ENCODE results near the gene FAM234B. TPM values are rescaled to one million over a fixed set of nuclear protein-coding genes. Genes with fewer than 3 reads are reported as not detected.

FAM234B gene
- total RNA-seq, 1 donor from 2014 or later: 18.7 TPM

DNA sequence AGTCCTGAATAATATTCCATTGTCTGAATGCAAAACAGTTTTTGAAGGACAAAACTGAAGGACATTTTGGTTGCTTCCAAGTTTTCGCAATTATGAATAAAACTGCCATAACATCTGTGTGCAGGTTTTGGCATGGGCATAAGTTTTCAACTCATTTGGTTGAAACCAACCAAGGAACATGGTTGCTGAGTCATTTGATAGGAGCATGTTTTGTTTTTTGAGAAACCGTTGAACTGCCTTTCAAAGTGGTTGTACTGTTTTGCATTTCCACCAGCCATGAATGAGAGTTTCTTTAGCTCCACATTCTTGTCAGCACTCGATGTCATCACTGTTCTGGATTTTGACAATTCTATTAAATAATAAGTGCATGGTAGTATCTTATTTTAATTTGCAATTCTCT, 82.3 kb downstream of the FAM234B start:
- Mint-ChIP-seq H3K27me3 (peaks cover 37% of the 10 kb centered on the region), H3K4me3 (ENCODE audit: low read depth) (no peak overlapping the region), H3K9me3 (ENCODE audit: low read depth) (peaks cover 5% of the 10 kb centered on the region), H3K36me3 (ENCODE audit: insufficient read depth) (no peaks in the 10 kb centered on the region), H3K4me1 (ENCODE audit: low read depth) (peaks cover 20% of the 10 kb centered on the region), H3K27ac (no peak overlapping the region)
- TF ChIP-seq, protein P1, sequence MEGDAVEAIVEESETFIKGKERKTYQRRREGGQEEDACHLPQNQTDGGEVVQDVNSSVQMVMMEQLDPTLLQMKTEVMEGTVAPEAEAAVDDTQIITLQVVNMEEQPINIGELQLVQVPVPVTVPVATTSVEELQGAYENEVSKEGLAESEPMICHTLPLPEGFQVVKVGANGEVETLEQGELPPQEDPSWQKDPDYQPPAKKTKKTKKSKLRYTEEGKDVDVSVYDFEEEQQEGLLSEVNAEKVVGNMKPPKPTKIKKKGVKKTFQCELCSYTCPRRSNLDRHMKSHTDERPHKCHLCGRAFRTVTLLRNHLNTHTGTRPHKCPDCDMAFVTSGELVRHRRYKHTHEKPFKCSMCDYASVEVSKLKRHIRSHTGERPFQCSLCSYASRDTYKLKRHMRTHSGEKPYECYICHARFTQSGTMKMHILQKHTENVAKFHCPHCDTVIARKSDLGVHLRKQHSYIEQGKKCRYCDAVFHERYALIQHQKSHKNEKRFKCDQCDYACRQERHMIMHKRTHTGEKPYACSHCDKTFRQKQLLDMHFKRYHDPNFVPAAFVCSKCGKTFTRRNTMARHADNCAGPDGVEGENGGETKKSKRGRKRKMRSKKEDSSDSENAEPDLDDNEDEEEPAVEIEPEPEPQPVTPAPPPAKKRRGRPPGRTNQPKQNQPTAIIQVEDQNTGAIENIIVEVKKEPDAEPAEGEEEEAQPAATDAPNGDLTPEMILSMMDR (IDR thresholded peaks at IDR 0.05; ENCODE audit: unreplicated experiment): no peak
- DNase-seq (ENCODE audit: low spot score, unreplicated experiment): no peak

DNA sequence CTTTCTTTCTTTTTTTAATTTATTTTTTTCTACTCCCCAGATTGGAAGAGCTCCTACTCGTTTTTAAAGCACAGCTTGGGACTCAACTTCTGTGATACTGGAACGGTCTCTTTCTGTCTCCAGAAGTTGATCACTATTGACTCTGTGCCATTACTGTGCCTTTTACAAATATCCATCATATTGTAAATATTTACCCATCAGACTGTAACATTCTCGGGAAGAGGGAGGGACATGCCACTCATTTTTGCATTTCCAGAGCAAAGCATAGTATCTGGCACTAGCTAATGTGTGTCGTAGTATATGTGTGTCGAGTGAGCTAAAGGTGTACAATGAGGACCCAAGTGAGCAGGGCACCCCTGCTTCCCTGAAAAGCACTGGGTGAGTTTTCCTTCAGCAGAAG, 83.3 kb downstream of the FAM234B start:
- H3K9me3 Mint-ChIP-seq (ENCODE audit: low read depth): no peaks in the 10 kb centered on the region
- H3K4me3 Mint-ChIP-seq (ENCODE audit: low read depth): no peak overlapping the region

DNA sequence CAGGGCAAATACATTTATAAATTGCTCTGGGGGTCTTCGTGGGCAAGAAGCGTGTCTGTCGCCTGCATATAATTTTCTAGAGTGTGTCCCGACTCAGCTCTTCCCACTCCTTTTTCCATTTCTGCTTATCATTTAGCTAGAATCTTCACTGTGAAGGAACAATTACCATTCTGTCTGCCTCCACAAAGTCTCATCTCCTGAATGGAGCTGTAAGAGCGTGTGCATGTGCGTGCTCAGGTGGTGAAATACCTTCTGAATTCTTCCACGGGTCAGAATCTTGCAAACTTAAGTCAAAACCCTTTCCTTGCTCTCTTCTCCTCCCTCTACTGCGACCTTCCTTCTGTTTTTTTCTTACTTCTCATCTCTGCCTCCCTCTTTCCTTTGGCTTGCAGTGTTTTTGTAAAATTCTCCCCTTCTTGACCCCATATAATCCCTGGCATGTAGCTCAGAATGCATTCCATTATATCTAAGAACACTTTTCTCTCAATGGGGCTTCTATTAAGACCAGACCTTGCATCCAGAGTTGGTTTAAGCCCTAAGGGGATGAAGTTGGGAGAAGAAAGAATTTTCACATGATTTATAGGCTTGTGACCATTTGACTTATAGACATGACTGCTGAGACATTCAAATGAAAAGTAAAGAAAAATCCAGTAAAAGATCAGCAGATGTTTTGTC, 84.2 kb downstream of the FAM234B start:
- TF ChIP-seq, protein P1 (IDR thresholded peaks at IDR 0.05; ENCODE audit: unreplicated experiment): no peak
- no peak overlapping the region for H3K4me3 Mint-ChIP-seq (ENCODE audit: low read depth)
- H3K27ac Mint-ChIP-seq: no peak overlapping the region

More for the DNA sequence above, 83.3 kb downstream of the FAM234B start:
- TF ChIP-seq, protein P1 (IDR thresholded peaks at IDR 0.05; ENCODE audit: unreplicated experiment): no peak
- H3K4me1 Mint-ChIP-seq (ENCODE audit: low read depth): peaks cover 20% of the 10 kb centered on the region
- no peaks in the 10 kb centered on the region for H3K36me3 Mint-ChIP-seq (ENCODE audit: insufficient read depth)
- no peak for DNase-seq (ENCODE audit: low spot score, unreplicated experiment)
- no peak overlapping the region for H3K27ac Mint-ChIP-seq
- H3K27me3 Mint-ChIP-seq: peaks cover 39% of the 10 kb centered on the region

DNA sequence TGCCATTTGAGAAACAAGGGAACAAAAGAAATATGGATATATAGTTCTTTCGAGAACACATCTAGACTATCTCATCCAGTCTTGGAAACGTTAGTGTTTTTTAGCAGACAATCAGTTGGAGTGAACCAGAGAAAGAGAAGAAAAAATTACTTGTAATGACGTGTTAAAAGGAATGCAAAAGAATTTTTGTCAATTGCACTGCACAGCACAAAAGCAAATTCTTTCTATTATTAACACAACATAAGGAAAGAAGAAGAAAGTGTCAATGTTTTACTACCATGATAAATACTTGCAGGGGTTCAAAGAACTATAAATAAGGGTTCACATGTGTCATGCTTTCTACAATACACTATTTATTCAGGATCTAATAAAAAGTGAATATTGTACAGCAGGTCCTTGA, 86.8 kb downstream of the FAM234B start:
- Mint-ChIP-seq H3K27me3 (peaks cover 48% of the 10 kb centered on the region), H3K36me3 (ENCODE audit: insufficient read depth) (no peaks in the 10 kb centered on the region), H3K27ac (peak overlapping the region; percentile 0), H3K4me1 (ENCODE audit: low read depth) (peaks cover 20% of the 10 kb centered on the region), H3K4me3 (ENCODE audit: low read depth) (no peak overlapping the region), H3K9me3 (ENCODE audit: low read depth) (no peaks in the 10 kb centered on the region)
- TF ChIP-seq, protein P1 (IDR thresholded peaks at IDR 0.05; ENCODE audit: unreplicated experiment): no peak
- DNase-seq (ENCODE audit: low spot score, unreplicated experiment): no peak

More for the DNA sequence above, 84.2 kb downstream of the FAM234B start:
- peaks cover 15% of the 10 kb centered on the region for H3K4me1 Mint-ChIP-seq (ENCODE audit: low read depth)
- no peaks in the 10 kb centered on the region for H3K36me3 Mint-ChIP-seq (ENCODE audit: insufficient read depth)
- peaks cover 39% of the 10 kb centered on the region for H3K27me3 Mint-ChIP-seq
- no peak for DNase-seq (ENCODE audit: low spot score, unreplicated experiment)
- H3K9me3 Mint-ChIP-seq (ENCODE audit: low read depth): no peaks in the 10 kb centered on the region

Other genes with a start within 250 kb of the FAM234B start
- 115 TPM in 2 replicates for gene DDX47, start 231.0 kb upstream of the FAM234B start, total RNA-seq
- gene GPRC5A, start 152.8 kb upstream of the FAM234B start, total RNA-seq: 4.0 and 7.1 TPM in 2 replicates
- not detected in 2 replicates for gene GPRC5D, start 92.2 kb upstream of the FAM234B start, total RNA-seq
- gene HEBP1, start 44.1 kb upstream of the FAM234B start, total RNA-seq: 109 and 111 TPM in 2 replicates
- gene GSG1, start 59.3 kb downstream of the FAM234B start, total RNA-seq: 0.46 and 0.80 TPM in 2 replicates
- 0.31 and 0.47 TPM in 2 replicates for gene EMP1, start 152.3 kb downstream of the FAM234B start, total RNA-seq